KOPT-K1 (cell line): Measurements from ENCODE around the gene CASTOR1.

ENCODE experiments used
- H3K27ac ChIP-seq: fragments of 200-600 bp; sonication (generic); 2 replicates; pipeline ENCODE4 v1.5.1; 2016; ENCODE audit warnings: antibody characterized with exemption, mild to moderate bottlenecking, low read depth, low read length; ENCODE audit not compliant: poor library complexity, severe bottlenecking
- H3K36me3 ChIP-seq: fragments of 200-600 bp; sonication (generic); 2 replicates; pipeline ENCODE4 v1.5.1; 2017; ENCODE audit warnings: antibody characterized with exemption, mild to moderate bottlenecking, low read length, moderate library complexity; ENCODE audit not compliant: insufficient read depth
- H3K9me3 ChIP-seq: fragments of 200-600 bp; sonication (generic); 2 replicates; pipeline ENCODE4 v1.5.1; 2017; ENCODE audit warnings: antibody characterized with exemption, low read length, mild to moderate bottlenecking; ENCODE audit not compliant: insufficient read depth, poor library complexity, severe bottlenecking

The CASTOR1 gene

DNA sequence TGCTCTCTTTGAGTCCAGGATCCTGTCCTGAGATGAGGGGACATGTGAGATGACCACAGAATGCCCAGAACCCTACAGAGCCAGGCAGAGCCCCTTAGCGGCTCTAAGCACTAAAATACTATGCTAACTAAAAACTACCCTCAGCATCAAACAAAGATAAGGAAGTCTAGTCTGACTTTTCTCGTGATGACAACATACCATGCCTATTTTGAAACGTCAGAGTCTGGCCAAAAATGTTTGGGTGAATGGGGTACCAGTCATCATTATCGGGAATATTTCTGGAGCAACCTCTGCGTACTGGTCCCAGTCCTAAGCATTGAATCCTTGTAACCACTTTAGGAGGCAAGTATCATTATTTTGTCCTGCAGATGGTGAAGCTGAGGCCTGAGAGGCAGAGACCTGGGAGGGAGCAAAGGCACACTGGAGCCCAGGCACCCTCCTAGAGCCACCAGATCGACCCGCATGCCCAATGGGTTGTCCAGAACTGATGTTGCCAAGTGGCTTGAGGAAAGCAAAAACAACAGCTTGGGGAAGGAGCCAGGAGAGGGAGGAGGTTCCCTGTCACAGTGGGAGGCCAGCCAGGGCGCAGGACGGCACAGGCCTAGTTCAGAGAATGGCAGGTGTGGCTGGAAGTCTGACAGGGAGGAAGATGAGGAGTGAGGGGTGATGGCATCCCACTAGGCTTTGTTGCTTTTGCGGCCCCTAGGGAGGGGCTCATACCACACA lies 15.4 kb downstream of the CASTOR1 start:
- H3K9me3 ChIP-seq: no peaks in the 10 kb centered on the region
- peak overlapping the region; percentile 90 for H3K27ac ChIP-seq
- H3K36me3 ChIP-seq: peaks cover 35% of the 10 kb centered on the region

DNA sequence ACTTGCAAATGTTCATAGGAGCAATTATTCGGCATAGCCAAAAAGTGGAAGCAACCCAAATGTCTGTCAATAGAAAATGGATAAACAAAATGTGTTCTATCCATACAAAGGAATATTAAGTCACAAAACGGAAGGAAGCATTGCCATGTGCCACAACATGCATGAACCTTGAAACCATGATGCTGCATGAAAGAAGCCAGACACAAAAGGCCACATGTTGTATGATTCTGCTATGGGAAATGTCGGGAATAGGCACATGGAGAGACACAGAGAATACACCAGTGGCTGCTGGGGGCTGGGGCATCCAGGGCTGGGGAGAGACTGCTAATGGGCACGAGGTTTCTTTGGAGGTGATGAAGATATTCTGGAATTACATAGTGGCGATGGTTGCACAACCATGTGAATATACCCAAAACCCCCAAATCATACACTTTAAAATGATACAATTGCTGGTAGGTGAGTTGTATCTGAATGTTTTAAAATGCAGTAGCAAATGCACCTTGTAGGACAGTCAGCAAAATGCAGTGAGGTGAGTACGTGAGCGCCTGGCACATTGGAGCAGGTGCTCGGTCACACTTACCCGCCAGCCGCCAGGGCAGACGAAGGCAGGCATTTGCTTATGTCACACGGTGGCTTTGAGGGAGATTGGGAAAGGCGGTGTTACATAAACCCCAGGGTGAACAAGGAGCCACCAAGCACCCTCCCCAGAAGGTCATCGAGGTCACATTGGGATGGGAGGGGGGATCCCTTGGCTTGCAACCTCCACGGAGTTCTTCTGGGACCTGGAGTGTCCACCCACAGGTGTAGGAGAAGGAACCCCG lies 16.3 kb downstream of the CASTOR1 start:
- Histone ChIP-seq H3K27ac (peak overlapping the region; percentile 90), H3K36me3 (peaks cover 42% of the 10 kb centered on the region), H3K9me3 (no peaks in the 10 kb centered on the region)

- H3K36me3 ChIP-seq: peaks cover 42% of the 10 kb centered on the region
- H3K27ac ChIP-seq: peak overlapping the region; percentile 19
- no peaks in the 10 kb centered on the region for H3K9me3 ChIP-seq
Measured at GRCh38 chr22:30270832-30271231, 18.5 kb downstream of the CASTOR1 start.

GRCh38 chr22:30268331-30268730 lies 21.0 kb downstream of the CASTOR1 start:
- Histone ChIP-seq H3K36me3 (peaks cover 58% of the 10 kb centered on the region), H3K27ac (peak overlapping the region; percentile 100), H3K9me3 (no peaks in the 10 kb centered on the region)

- H3K36me3 ChIP-seq: peaks cover 55% of the 10 kb centered on the region
- H3K9me3 ChIP-seq: no peaks in the 10 kb centered on the region
- peak overlapping the region; percentile 100 for H3K27ac ChIP-seq
Measured at GRCh38 chr22:30267382-30268302, 21.7 kb downstream of the CASTOR1 start.

- Histone ChIP-seq H3K27ac (peak within 1 kb of the TSS; percentile 100), H3K36me3 (peaks cover 63% of the 10 kb centered on the region), H3K9me3 (no peaks in the 10 kb centered on the region)
Measured at GRCh38 chr22:30266445-30267381, 22.6 kb downstream of the CASTOR1 start, which contains the start of gene OSM. Gene OSM, minus strand, starts transcription at chr22:30266851. Its CDS starts 52 bp downstream, at chr22:30266799.

GRCh38 chr22:30265823-30266444 lies 23.4 kb downstream of the CASTOR1 start:
- peak overlapping the region; percentile 100 for H3K27ac ChIP-seq
- H3K9me3 ChIP-seq: no peaks in the 10 kb centered on the region
- H3K36me3 ChIP-seq: peaks cover 63% of the 10 kb centered on the region

DNA sequence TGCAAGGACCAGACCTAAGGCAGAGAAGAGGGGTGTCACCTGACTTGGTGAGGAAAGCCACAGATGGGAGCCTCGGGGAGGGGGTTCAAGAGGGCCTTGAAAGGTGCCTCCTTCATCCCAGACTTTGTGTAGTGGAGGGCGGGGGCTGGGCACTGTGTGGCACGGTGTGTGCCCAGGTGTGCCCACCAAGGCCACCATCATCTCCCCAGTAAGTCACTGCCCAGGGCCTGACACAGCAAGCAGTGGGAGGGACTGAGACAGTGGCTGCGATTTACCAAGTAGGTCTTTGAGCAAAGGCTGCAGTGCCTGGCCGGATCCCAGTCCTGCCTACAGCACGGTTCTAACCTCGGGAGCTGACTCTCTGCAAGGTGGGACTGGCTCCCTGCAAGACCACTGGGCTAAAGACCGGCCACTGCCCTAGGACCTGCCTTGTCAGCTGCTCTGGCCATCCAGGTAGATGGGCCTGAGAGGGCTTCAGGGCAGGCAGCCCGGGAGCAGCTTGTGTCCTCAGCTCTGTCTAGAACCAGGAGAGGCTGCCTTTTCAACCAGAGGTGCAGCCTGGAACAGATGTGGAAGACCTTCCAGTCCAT lies 24.1 kb downstream of the CASTOR1 start:
- Histone ChIP-seq H3K9me3 (no peaks in the 10 kb centered on the region), H3K36me3 (peaks cover 56% of the 10 kb centered on the region), H3K27ac (peak overlapping the region; percentile 100)

DNA sequence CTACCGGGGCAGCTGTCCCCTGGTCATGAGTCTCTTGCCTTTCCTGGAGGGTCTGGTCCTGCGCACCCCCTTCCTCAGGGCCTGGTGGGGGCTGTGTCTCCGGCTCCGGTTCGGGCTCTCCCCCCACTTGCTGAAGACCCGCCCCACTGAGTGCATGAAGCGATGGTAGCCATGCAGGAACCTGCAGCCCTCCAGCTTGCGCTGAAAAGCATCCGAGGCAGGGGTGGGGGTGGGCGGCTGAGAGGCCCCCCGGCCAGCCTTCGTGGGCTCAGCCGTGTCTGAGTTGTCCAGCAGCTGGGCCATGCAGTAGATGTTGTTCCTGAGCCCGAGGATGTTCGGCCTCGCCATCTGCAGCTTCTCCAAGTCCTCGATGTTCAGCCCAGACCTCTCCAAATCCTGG lies 25.4 kb downstream of the CASTOR1 start:
- peak overlapping the region; percentile 100 for H3K27ac ChIP-seq
- H3K9me3 ChIP-seq: no peaks in the 10 kb centered on the region
- H3K36me3 ChIP-seq: peaks cover 43% of the 10 kb centered on the region

GRCh38 chr22:30262917-30263741 lies 26.2 kb downstream of the CASTOR1 start:
- no peaks in the 10 kb centered on the region for H3K9me3 ChIP-seq
- peak overlapping the region; percentile 100 for H3K27ac ChIP-seq
- H3K36me3 ChIP-seq: peaks cover 35% of the 10 kb centered on the region

GRCh38 chr22:30262112-30262511 lies 27.2 kb downstream of the CASTOR1 start:
- Histone ChIP-seq H3K27ac (peak overlapping the region; percentile 67), H3K9me3 (no peaks in the 10 kb centered on the region), H3K36me3 (peaks cover 35% of the 10 kb centered on the region)

- Histone ChIP-seq H3K9me3 (no peaks in the 10 kb centered on the region), H3K36me3 (peaks cover 35% of the 10 kb centered on the region), H3K27ac (peak overlapping the region; percentile 67)
Measured at GRCh38 chr22:30261134-30261533, 28.2 kb downstream of the CASTOR1 start.
